Ectodermal cell (in vitro differentiated cells): ENCODE measurements around the gene TMC1.
"Not testable (repeated sequence)": the region's sequence is repeated elsewhere in the genome, so short reads cannot be mapped to it uniquely, and the experiment has no call there.

Source experiments
- H3K27ac ChIP-seq: 2 replicates; pipeline ENCODE4 v1.7.0; 2013; ENCODE audit warnings: mild to moderate bottlenecking, low read depth, low read length; ENCODE audit not compliant: insufficient read depth, poor library complexity, severe bottlenecking
- H3K27me3 ChIP-seq: 2 replicates; pipeline ENCODE4 v1.7.0; 2013; ENCODE audit warnings: mild to moderate bottlenecking, low read length; ENCODE audit not compliant: insufficient read depth, control insufficient read depth, poor library complexity, severe bottlenecking
- H3K36me3 ChIP-seq: one replicate; pipeline ENCODE4 v1.7.0; 2013; ENCODE audit warnings: low read length; ENCODE audit not compliant: control insufficient read depth, insufficient read depth
- H3K4me1 ChIP-seq: one replicate; pipeline ENCODE4 v1.7.0; 2013; ENCODE audit warnings: low read length; ENCODE audit not compliant: control insufficient read depth, insufficient read depth
- H3K4me3 ChIP-seq: 2 replicates; pipeline ENCODE4 v1.7.0; 2013; ENCODE audit warnings: low read depth, low read length, control low read depth; ENCODE audit not compliant: insufficient read depth
- H3K9me3 ChIP-seq: 2 replicates; pipeline ENCODE4 v1.7.0; 2013; ENCODE audit warnings: mild to moderate bottlenecking, low read length, moderate library complexity; ENCODE audit not compliant: control insufficient read depth
- WGBS, 2 experiments: methylation state at CpG; one replicate each; pipeline ENCODE4 v1.1.7; 2013; ENCODE audit warnings: missing lambda C conversion rate in 2 of 2; 5-methylcytosine and 5-hydroxymethylcytosine counted together

TMC1 gene

DNA sequence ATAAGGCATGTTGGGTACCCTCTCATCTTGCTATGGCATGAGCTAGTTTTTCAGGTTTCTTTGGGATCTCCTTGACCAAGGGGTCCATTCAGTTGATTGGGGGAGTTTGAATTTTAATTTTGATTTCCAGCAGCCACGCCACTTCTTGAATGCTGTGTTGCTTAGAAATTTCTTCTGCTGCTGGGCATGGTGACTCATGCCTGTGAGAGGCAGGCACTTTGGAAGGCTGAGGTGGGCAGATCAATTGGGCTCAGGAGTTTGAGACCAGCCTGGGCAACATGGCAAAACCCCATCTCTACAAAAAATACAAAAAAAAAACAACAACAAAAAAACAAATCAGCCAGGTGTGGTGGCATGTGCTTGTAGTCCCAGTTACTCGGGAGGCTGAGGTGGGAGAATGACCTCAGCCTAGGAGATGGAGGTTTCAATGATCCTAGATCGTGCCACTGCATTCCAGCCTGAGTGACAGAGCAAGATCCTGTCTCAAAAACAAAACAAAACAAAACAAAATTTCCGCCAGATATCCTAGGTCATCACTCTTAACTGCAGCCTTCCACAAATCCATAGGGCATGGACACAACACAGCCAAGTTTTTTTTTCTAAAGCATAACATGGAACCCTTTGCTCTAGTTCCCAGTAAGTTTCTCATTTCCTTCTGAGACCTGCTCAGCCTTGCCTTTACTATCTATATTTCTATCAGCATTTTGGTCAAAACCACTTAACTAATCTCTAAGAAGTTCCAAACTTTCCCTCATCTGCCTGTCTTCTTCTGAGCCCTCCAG, 17.7 kb downstream of the TMC1 start:
- Histone ChIP-seq H3K27me3 (no peaks in the 10 kb centered on the region), H3K9me3 (no peaks in the 10 kb centered on the region), H3K4me3 (no peak overlapping the region), H3K36me3 (no peaks in the 10 kb centered on the region), H3K27ac (no peak overlapping the region), H3K4me1 (no peaks in the 10 kb centered on the region)
- WGBS, 2 experiments, result 90 to 92% methylated on average over 4 of the region's 4 CpGs

DNA sequence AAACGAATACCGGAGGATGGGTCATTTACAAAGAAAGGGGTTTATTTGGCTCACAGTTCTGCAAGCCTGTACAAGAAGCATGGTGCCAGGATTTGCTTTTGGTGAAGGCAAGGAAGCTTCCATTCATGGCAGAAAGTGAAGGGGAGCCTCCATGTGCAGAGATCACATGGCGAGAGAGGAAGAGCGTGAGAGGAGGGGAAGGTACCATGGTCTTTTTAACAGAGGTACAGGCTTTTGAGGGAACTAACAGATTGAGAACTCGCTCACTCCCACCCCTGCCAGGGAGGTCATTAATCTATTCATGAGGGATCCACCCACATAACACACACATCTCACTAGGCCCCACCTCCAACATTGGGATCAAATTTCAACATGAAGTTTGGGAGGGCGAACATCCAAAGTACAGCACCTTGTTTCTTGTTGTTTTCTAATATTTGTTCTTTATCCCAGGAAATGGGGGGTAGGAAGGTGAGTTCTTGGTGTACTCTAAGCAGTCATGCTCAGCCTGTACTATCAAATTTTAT, 18.5 kb downstream of the TMC1 start:
- 87 to 91% methylated on average over 5 to 6 of the region's 6 CpGs for WGBS, 2 experiments
- Histone ChIP-seq H3K27me3 (no peaks in the 10 kb centered on the region), H3K4me1 (no peaks in the 10 kb centered on the region), H3K36me3 (no peaks in the 10 kb centered on the region), H3K27ac (no peak overlapping the region), H3K4me3 (no peak overlapping the region), H3K9me3 (no peaks in the 10 kb centered on the region)

DNA sequence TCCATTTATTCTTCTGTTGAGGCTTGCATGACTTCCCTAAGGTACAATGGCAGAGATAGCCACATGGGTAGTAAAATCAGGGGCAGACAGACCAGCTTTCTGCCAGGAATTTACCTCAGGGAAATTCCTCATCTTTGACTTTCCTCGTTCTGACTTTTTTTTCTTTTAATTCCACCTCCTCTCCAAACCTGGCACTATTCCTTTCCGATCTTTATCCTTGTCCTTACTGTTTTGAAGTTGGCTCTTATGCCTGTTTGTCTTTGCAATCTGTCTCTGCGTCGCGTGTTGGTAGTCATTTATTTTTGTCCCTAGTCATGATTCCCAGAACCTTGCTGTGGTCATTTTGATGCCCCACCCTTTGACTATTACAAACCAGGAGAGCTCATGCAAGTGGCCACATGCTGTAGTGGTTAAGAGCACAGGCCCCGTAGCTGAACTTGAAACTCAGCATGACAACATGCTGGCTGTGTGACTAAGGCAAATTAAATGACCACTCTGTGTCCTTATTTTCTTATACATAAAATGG, 19.0 kb downstream of the TMC1 start:
- H3K9me3 ChIP-seq, result no peaks in the 10 kb centered on the region
- no peak overlapping the region for H3K27ac ChIP-seq
- H3K36me3 ChIP-seq, result no peaks in the 10 kb centered on the region
- H3K4me1 ChIP-seq, result no peaks in the 10 kb centered on the region
- 77 to 78% methylated on average over 6 of the region's 6 CpGs for WGBS, 2 experiments
- no peaks in the 10 kb centered on the region for H3K27me3 ChIP-seq
- H3K4me3 ChIP-seq, result no peak overlapping the region

DNA sequence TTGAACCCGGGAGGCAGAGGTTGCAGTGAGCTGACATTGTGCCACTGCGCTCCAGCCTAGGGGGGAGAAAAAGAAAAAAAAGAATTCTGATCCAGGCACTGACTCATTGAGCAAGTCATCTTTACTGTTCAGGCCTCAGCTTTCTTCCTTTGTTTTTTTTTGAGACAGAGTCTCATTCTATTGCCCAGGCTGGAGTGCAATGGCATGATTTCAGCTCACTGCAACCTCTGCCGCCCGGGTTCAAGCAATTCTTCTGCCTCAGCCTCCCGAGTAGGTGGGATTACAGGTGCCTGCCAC, 21.1 kb downstream of the TMC1 start:
- H3K27ac ChIP-seq, H3K4me3 ChIP-seq, H3K4me1 ChIP-seq, H3K9me3 ChIP-seq, H3K27me3 ChIP-seq, H3K36me3 ChIP-seq: not testable (repeated sequence)
- WGBS, 2 experiments, result 92 to 98% methylated on average over 5 of the region's 5 CpGs

DNA sequence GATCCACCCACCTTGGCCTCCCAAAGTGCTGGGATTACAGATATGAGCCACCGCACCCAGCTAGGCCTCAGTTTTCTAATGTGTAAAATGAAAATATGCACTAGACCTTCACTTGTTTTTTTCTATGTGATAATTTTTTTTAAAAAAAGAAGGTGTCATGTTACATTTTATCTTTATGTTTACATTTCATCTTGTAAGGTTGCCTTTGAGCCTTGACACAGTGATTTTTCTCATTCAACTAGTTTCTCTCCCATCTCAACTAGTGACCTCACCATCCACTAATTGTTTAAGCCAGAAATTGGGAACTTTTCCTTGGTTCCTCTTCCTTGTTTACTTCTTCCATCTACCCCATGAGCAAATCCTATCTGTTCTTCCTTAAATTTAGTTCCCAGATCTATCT, 21.5 kb downstream of the TMC1 start:
- Histone ChIP-seq H3K27me3 (no peaks in the 10 kb centered on the region), H3K27ac (no peak overlapping the region), H3K4me3 (no peak overlapping the region), H3K9me3 (no peaks in the 10 kb centered on the region), H3K4me1 (no peaks in the 10 kb centered on the region), H3K36me3 (no peaks in the 10 kb centered on the region)
- 71 to 91% methylated on average over 1 of the region's 1 CpG for WGBS, 2 experiments

DNA sequence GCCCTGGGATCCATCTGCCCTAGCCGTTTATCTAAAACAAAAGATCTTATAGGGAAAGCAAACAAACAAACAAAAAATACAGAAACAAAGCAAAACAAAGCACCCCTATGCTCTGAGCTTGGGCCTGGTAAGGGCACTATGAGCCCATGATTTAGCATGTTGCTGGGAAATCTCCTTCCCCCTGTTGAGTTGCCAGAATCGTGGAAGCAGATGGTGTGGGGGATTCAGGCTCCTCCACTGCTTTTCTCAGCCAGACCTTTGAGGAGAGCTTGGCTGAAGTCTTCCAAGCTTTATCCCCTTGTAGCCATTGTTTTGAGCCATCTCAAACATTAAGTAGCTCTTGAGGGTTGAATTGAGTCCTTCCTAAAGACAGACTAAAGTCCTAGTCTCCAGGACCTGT, 29.9 kb downstream of the TMC1 start:
- Histone ChIP-seq H3K27ac (no peak overlapping the region), H3K9me3 (no peaks in the 10 kb centered on the region), H3K4me3 (no peak overlapping the region), H3K4me1 (no peaks in the 10 kb centered on the region), H3K36me3 (no peaks in the 10 kb centered on the region), H3K27me3 (no peaks in the 10 kb centered on the region)
- WGBS, 2 experiments, result 64 to 81% methylated on average over 2 of the region's 2 CpGs

DNA sequence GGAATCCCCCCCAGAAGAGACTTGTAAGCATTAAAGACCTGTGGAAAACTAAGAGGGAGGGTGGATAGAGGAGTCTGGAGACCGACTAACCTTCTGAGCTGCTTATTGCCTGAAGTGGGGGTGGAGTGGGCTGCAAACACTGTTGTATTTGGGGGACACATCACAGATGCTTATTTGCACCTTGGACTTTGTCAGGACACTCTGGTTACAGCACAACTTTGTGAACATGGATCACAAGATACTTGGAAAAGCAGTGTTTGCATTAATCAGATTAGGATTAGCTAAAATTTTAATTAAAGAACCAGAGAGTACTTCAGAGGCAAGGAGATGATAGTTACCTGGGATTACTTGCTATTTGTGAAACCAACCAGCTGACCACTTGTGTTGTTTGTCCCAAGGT, 30.9 kb downstream of the TMC1 start:
- no peaks in the 10 kb centered on the region for H3K27me3 ChIP-seq
- no peaks in the 10 kb centered on the region for H3K4me1 ChIP-seq
- no peaks in the 10 kb centered on the region for H3K9me3 ChIP-seq
- no peaks in the 10 kb centered on the region for H3K36me3 ChIP-seq
- H3K4me3 ChIP-seq, result no peak overlapping the region
- WGBS, 2 experiments, result 38 to 41% methylated on average over 1 of the region's 1 CpG
- no peak overlapping the region for H3K27ac ChIP-seq

DNA sequence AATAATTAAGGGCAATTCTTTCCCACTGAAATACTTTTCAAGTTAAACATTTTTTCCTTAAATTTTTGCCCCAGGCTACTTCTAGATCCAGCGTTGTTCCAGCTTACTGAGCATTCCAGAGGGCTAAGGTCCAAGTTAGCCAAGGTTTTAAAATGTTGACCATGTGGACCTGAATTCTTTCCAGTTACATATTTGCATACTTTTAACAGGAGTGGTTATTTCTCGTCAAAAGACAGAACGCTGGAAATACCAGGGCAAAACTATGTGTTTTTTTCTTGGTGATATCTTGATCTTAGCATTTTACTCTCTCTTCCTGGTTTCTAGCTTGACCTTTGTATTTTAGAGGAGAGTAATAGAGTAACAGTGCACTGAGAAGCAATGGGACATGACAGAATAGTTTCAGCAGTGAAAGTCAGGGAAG, 32.8 kb downstream of the TMC1 start:
- no peak overlapping the region for H3K27ac ChIP-seq
- no peaks in the 10 kb centered on the region for H3K36me3 ChIP-seq
- no peaks in the 10 kb centered on the region for H3K27me3 ChIP-seq
- no peaks in the 10 kb centered on the region for H3K4me1 ChIP-seq
- H3K4me3 ChIP-seq, result no peak overlapping the region
- 76 to 88% methylated on average over 2 to 3 of the region's 3 CpGs for WGBS, 2 experiments
- no peaks in the 10 kb centered on the region for H3K9me3 ChIP-seq

DNA sequence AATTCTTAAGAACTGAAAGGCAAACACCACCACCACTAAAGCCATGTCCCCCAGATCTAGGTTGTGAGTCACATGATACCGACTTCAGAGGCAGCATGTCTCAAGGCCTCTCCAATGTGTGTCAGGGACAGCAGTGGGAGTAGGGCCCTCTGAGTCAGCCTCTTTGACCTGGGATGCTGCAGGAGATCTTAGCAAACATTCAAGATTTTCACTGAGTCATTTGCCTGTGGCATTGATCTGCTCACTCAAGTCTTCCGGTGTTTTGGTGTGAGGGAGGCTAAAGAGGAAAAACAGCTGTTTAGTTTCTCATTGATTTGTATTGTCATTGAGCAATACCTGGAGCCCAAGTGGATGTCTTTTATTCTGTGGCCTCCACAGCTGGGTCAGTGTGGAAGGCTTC, 36.1 kb downstream of the TMC1 start:
- H3K27ac ChIP-seq, result no peak overlapping the region
- H3K4me1 ChIP-seq, result no peaks in the 10 kb centered on the region
- 76 to 80% methylated on average over 2 of the region's 2 CpGs for WGBS, 2 experiments
- H3K9me3 ChIP-seq, result no peaks in the 10 kb centered on the region
- H3K4me3 ChIP-seq, result no peak overlapping the region
- no peaks in the 10 kb centered on the region for H3K36me3 ChIP-seq
- H3K27me3 ChIP-seq, result no peaks in the 10 kb centered on the region

DNA sequence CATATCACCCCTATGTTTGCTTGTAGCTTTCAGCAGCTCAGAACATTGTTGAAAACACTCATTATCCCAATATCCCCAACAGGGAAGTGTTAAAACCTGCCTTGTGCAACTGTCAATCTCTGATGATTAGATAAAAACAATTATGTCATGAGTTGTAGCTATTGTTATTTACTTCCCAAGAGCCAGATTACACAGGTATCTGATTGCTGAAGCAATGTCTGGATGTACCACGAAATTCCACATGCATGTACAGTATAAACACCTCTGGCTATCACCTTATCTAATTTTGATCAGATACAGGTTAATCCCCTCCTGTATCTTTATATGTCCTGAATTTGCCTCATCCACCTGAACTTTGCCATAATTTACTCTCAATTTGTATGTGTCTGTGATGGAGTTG, 38.7 kb downstream of the TMC1 start:
- no peak overlapping the region for H3K4me3 ChIP-seq
- no peaks in the 10 kb centered on the region for H3K4me1 ChIP-seq
- H3K36me3 ChIP-seq, result no peaks in the 10 kb centered on the region
- H3K27me3 ChIP-seq, result no peaks in the 10 kb centered on the region
- no peaks in the 10 kb centered on the region for H3K9me3 ChIP-seq
- WGBS, 2 experiments, result 86 to 87% methylated on average over 1 of the region's 1 CpG
- H3K27ac ChIP-seq, result no peak overlapping the region
